Measurements from ENCODE around the gene TYRP1.
"Not testable (repeated sequence)": the region's sequence is repeated elsewhere in the genome, so short reads cannot be mapped to it uniquely, and the experiment has no call there.

The TYRP1 gene, protein sequence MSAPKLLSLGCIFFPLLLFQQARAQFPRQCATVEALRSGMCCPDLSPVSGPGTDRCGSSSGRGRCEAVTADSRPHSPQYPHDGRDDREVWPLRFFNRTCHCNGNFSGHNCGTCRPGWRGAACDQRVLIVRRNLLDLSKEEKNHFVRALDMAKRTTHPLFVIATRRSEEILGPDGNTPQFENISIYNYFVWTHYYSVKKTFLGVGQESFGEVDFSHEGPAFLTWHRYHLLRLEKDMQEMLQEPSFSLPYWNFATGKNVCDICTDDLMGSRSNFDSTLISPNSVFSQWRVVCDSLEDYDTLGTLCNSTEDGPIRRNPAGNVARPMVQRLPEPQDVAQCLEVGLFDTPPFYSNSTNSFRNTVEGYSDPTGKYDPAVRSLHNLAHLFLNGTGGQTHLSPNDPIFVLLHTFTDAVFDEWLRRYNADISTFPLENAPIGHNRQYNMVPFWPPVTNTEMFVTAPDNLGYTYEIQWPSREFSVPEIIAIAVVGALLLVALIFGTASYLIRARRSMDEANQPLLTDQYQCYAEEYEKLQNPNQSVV

DNA sequence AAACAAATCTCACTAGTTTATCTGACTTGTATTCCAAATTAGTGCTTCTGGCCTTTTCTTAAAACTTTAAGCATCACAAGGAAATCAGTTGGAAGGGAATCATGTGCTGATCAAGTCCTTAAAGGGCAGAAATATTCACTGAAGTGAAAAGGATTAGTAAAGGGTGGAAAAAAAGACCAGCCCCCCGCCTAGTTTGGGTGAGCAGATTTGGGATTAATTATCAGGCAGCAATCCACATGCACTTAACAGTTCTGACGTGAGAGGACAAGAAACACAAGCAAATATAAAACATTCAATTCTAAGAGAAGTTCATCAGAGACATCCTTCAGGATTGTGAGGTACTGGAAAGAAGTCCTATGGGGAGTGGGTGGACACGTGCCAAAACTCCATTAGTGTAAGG, at the start of gene TYRP1:
TYRP1 (plus strand) TSS at position 245 of the 400 bp plus-strand sequence. CDS start 612 bp downstream, outside the sequence.
- H3K4me3 Mint-ChIP-seq = no peak within 1 kb of the TSS
- no peaks in the 10 kb centered on the region for H3K36me3 Mint-ChIP-seq
- no peaks in the 10 kb centered on the region for H3K4me1 Mint-ChIP-seq (ENCODE audit: low read depth)
- H3K9me3 Mint-ChIP-seq (ENCODE audit: low read depth) = peaks cover 7% of the 10 kb centered on the region
- H3K27me3 Mint-ChIP-seq = no peaks in the 10 kb centered on the region
- H3K27ac Mint-ChIP-seq = no peak within 1 kb of the TSS

DNA sequence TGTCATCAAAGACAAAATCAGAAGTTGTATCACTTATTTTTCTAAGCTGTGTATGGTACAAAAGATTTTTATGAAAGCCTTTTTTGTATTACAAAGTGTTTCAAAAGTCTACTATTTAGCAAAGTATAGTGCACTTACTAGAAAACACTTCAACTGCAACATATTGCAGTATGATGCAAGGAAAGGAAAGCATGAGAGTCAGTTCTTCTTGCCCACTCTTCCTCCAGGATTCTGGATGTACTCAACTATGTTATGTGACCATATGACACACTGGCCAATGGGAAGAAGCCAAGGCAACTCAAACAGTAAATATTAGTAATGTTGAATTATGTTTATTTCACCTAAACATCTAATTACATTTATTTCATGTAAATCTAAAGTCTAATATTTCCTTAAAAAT, 49.5 kb upstream of the TYRP1 start:
- no peak overlapping the region for H3K4me3 Mint-ChIP-seq
- no peak overlapping the region for H3K27ac Mint-ChIP-seq
- H3K9me3 Mint-ChIP-seq (ENCODE audit: low read depth) = peaks cover 21% of the 10 kb centered on the region
- no peaks in the 10 kb centered on the region for H3K36me3 Mint-ChIP-seq
- H3K4me1 Mint-ChIP-seq (ENCODE audit: low read depth) = no peaks in the 10 kb centered on the region
- H3K27me3 Mint-ChIP-seq = no peaks in the 10 kb centered on the region

DNA sequence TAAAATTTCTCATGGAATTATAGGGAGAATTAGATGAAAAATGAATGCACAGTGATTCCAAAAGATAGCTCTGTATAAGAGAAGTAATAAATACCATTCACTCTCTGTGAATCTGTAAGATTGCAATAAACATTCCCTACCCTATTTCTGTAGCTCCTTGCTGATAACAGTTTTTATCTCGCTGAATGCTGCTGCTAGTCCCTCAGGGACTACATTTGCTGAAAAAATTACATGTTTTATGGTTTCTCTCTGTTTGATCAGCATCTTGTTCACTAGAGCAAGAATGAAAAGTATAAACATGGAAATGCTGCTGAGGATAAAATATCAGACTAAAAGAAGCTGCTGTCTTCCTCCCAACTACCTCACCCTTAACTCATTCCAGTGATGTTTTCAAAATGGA, 44.3 kb upstream of the TYRP1 start:
- H3K27me3 Mint-ChIP-seq = no peaks in the 10 kb centered on the region
- no peak overlapping the region for H3K4me3 Mint-ChIP-seq
- H3K27ac Mint-ChIP-seq = no peak overlapping the region
- H3K4me1 Mint-ChIP-seq (ENCODE audit: low read depth) = no peaks in the 10 kb centered on the region
- peaks cover 22% of the 10 kb centered on the region for H3K9me3 Mint-ChIP-seq (ENCODE audit: low read depth)
- H3K36me3 Mint-ChIP-seq = no peaks in the 10 kb centered on the region

DNA sequence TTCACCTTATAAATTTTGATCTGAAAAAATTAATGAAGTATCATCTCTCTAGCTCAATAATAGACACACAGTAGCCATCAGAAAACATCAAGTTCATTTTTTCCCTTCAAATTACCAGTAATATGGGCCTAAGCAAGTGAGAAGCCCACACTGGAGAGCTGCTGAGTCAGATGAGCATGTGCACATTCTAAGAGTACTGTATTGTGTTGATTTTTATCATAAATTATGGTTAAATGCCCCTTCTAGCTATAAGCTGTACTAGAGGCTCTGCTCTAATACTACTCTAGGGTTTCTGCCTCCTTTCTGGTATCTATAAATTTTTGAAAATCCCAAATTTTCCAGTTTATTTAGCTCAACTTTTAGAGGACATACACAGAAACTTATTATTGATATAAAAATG, 42.1 kb upstream of the TYRP1 start:
- no peaks in the 10 kb centered on the region for H3K4me1 Mint-ChIP-seq (ENCODE audit: low read depth)
- no peak overlapping the region for H3K27ac Mint-ChIP-seq
- no peaks in the 10 kb centered on the region for H3K27me3 Mint-ChIP-seq
- peaks cover 11% of the 10 kb centered on the region for H3K9me3 Mint-ChIP-seq (ENCODE audit: low read depth)
- no peak overlapping the region for H3K4me3 Mint-ChIP-seq
- no peaks in the 10 kb centered on the region for H3K36me3 Mint-ChIP-seq

DNA sequence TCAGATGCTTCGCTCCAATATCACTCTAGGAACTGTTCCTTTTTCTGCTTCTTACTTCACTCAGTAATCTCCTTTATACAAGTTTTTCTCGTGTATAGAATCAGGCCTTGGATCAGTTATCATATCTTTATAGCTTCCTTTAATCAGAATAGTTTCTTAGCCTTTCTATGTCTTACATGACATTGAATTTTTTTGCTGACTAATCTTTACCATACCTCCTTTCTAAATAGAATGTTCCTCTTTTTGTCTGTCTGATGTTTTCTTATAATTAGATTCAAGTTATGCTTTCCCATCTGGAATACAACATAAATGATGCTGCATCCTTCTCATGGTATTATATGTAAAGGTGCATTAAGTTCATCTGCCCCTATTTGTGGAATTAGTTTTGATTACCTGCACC, 40.2 kb upstream of the TYRP1 start:
- peaks cover 9% of the 10 kb centered on the region for H3K9me3 Mint-ChIP-seq (ENCODE audit: low read depth)
- H3K4me3 Mint-ChIP-seq = no peak overlapping the region
- no peaks in the 10 kb centered on the region for H3K36me3 Mint-ChIP-seq
- H3K27ac Mint-ChIP-seq = no peak overlapping the region
- H3K4me1 Mint-ChIP-seq (ENCODE audit: low read depth) = no peaks in the 10 kb centered on the region
- no peaks in the 10 kb centered on the region for H3K27me3 Mint-ChIP-seq

DNA sequence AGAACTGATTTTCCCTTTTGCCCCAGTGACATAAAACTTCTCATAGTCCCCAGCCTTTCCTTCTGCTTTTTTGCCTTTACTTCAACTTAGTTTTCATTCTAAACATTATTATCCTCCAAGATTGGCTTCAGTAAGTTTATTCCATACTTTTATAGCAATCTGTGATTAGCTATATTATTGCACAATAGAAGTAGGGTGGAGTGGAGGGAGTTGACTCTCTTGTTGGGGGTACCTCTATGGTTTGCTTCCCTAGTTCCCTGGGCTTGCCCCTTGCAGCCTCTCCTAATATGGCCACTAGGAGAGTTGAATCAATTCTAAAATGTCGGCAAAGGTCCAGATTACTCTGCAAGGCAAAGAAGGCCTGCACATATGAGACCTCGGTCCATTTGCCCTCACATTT, 36.4 kb upstream of the TYRP1 start:
- no peak overlapping the region for H3K27ac Mint-ChIP-seq
- no peaks in the 10 kb centered on the region for H3K36me3 Mint-ChIP-seq
- no peaks in the 10 kb centered on the region for H3K27me3 Mint-ChIP-seq
- H3K4me1 Mint-ChIP-seq (ENCODE audit: low read depth) = no peaks in the 10 kb centered on the region
- no peak overlapping the region for H3K4me3 Mint-ChIP-seq
- H3K9me3 Mint-ChIP-seq (ENCODE audit: low read depth) = peaks cover 6% of the 10 kb centered on the region

DNA sequence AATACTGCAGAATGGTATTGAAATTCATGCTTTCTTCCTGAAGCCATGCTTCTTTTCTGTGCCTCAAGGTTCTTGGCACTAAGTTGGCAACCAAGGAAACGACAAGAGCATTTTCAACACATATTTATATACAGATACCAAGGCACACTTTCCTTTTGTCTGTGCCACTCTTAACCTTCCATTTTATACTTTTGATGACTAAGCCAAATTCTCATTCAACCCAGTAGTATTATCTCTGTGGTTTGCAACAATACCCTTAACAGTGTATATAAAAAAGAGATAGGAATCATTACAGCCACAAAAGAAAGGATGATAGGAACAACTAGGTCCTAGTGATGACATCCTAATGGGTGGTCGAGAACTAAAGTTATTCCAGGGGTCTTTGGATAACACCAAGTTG, 36.0 kb upstream of the TYRP1 start:
- H3K9me3 Mint-ChIP-seq (ENCODE audit: low read depth) = peaks cover 6% of the 10 kb centered on the region
- no peaks in the 10 kb centered on the region for H3K4me1 Mint-ChIP-seq (ENCODE audit: low read depth)
- H3K4me3 Mint-ChIP-seq = no peak overlapping the region
- no peaks in the 10 kb centered on the region for H3K27me3 Mint-ChIP-seq
- H3K27ac Mint-ChIP-seq = no peak overlapping the region
- no peaks in the 10 kb centered on the region for H3K36me3 Mint-ChIP-seq

DNA sequence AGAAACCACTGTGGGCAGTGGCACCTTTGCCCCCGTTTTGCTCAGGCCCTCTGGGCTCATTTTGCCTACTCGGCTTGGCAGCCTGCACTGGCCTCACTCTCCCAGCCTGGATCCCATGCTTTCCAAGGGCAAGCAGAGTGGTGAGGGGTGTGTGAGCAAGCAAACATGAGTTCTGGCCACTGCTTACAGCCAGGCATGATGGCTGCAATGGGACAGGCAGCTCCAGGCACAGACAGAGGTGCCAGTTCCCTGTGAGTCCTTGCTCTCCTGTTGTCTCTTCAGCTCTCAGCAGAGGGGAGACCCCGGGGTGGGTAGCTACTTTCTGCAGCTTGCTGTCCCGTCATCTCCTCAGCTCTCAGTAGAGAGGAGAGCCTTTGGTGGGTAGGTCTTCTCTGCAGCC, 35.2 kb upstream of the TYRP1 start:
- no peak overlapping the region for H3K4me3 Mint-ChIP-seq
- H3K4me1 Mint-ChIP-seq (ENCODE audit: low read depth) = no peaks in the 10 kb centered on the region
- H3K27ac Mint-ChIP-seq = no peak overlapping the region
- peaks cover 6% of the 10 kb centered on the region for H3K9me3 Mint-ChIP-seq (ENCODE audit: low read depth)
- H3K27me3 Mint-ChIP-seq = no peaks in the 10 kb centered on the region
- no peaks in the 10 kb centered on the region for H3K36me3 Mint-ChIP-seq

DNA sequence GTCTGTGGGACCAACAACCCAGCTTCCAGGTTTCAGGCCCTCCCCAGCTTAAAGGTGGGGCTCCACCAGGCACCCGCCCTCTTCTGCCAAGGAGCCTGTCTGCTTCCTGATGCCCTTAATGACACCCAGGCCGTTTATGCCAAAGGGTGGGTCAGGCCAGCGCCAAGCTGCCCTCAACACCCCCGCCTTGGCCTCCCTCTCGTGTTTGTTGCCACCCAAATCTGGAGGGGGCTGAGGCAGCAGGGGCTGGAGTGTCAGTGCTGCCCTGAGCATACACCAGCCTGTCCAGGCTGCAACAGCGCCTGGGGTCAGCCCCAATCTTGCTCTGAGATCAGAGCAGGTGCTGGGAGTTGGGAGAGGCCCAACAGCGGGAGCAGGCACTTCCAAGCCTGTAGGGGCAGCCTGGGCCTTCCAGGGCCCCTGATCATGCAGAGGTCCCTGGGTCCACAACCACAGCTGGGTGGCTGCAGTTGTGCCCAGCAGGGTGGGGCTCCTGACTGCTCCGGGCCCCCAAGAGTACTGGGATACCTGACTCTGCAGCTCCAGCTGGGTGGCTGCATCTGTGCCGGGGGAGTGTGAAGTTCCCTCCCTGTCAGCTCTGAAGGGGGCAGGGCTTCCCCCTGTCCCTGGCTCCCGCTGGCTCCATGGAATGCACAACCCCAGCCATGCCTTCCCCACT, 34.5 kb upstream of the TYRP1 start:
- Mint-ChIP-seq H3K4me1 (ENCODE audit: low read depth) (no peaks in the 10 kb centered on the region), H3K27ac (no peak overlapping the region), H3K4me3 (no peak overlapping the region), H3K27me3 (no peaks in the 10 kb centered on the region), H3K9me3 (ENCODE audit: low read depth) (peaks cover 6% of the 10 kb centered on the region), H3K36me3 (no peaks in the 10 kb centered on the region)

DNA sequence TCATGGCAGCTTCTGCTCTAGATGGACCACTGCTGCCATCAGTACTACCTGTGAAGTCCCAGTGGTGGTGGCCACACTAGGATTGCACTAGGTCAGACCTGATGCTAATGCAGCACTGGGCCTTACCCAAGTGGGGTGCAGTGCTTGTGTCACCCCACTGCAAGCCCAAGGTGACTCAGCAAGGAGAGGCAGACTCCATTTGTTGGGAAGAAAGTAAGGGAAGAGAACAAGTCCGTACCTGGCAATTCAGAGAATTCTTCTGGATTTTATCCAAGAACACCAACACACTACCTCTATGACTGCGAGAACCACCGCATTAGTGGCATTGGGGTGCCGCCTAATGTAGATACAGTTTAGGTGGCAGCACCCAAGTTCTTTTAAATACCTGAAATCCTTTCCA, 34.0 kb upstream of the TYRP1 start:
- H3K4me1 Mint-ChIP-seq (ENCODE audit: low read depth) = no peaks in the 10 kb centered on the region
- no peaks in the 10 kb centered on the region for H3K36me3 Mint-ChIP-seq
- no peaks in the 10 kb centered on the region for H3K27me3 Mint-ChIP-seq
- H3K27ac Mint-ChIP-seq = no peak overlapping the region
- no peak overlapping the region for H3K4me3 Mint-ChIP-seq
- peaks cover 6% of the 10 kb centered on the region for H3K9me3 Mint-ChIP-seq (ENCODE audit: low read depth)

DNA sequence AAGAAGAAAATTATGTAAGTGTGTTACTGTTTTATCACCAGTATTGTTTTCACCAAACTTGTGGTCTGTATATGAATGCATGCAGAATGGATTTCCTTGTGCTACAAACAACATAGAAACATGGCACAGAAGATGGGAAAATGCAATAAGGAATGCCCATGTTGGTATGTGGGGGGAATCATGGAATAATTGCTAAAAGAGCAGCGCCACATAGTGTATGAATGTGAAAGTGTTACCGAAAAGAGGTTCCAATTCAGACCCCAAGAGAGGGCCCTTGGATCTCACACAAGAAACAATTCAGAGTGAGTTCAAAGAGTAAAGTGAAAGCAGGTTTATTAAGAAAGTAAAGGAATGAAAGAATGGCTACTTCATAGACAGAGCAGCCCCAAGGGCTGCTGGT, 26.4 kb upstream of the TYRP1 start:
- peaks cover 7% of the 10 kb centered on the region for H3K9me3 Mint-ChIP-seq (ENCODE audit: low read depth)

DNA sequence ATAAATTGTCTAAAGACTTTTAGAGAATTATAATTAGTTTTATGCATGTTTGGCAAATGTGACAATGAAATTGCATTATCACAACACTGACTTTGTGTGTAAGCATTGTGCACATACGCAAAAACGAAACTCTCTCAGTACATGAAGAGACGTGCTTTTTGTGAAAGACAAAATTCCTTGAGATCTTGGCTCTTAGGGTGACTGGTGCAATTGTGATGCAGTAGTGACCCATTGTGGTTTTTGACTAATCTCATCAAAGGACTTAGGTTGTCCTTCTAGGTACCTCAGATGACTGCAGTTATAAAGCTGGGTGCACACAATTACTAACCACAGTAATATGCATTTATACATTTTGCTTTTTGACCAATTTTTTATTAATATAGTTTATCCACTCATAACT, 25.3 kb upstream of the TYRP1 start:
- no peaks in the 10 kb centered on the region for H3K4me1 Mint-ChIP-seq (ENCODE audit: low read depth)
- H3K36me3 Mint-ChIP-seq = no peaks in the 10 kb centered on the region
- H3K27me3 Mint-ChIP-seq = no peaks in the 10 kb centered on the region

More for the DNA sequence above, 26.4 kb upstream of the TYRP1 start:
- no peaks in the 10 kb centered on the region for H3K27me3 Mint-ChIP-seq
- no peaks in the 10 kb centered on the region for H3K4me1 Mint-ChIP-seq (ENCODE audit: low read depth)
- no peak overlapping the region for H3K27ac Mint-ChIP-seq
- no peaks in the 10 kb centered on the region for H3K36me3 Mint-ChIP-seq
- no peak overlapping the region for H3K4me3 Mint-ChIP-seq

DNA sequence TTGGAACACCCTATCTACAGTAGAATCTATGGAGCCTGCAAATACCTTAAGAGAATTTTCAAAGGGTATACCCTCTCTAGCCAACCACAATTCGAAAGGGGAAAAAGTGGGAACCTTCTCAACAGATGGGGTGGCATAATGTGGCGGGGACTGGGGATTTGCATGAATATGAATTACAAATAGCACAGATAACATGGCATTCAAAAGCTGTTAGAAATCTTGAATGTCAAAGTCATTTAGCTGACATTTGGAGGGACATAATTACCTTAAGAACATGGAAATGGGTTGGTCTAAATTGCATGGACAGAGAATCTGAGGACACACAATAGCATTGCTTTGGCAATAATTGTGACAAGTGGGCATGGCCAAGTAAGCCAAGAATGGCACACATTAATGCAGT, 23.2 kb upstream of the TYRP1 start:
- H3K4me3 Mint-ChIP-seq = no peak overlapping the region
- no peaks in the 10 kb centered on the region for H3K4me1 Mint-ChIP-seq (ENCODE audit: low read depth)
- H3K9me3 Mint-ChIP-seq (ENCODE audit: low read depth) = peaks cover 7% of the 10 kb centered on the region
- H3K27me3 Mint-ChIP-seq = no peaks in the 10 kb centered on the region
- H3K27ac Mint-ChIP-seq = no peak overlapping the region
- no peaks in the 10 kb centered on the region for H3K36me3 Mint-ChIP-seq

More for the DNA sequence above, 25.3 kb upstream of the TYRP1 start:
- Mint-ChIP-seq H3K9me3 (ENCODE audit: low read depth) (peaks cover 7% of the 10 kb centered on the region), H3K4me3 (no peak overlapping the region), H3K27ac (no peak overlapping the region)

DNA sequence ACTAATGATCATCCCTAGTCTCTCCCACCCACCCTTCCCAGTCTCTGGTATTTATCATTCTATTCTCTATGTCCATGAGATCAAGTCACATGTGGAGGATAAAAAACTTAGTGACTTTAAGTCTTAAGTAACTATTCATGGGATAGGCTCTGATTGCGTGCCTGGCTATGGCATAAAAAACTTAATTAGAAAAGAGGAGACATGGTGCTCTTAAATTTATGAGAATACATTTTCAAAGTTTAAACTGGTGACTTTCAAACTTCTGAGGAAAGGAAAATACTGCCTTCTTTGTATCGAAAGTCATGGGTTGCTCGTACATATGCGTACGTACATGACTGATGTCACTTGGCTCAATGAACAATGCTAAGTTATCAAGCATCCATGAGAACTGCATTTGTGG, 18.2 kb upstream of the TYRP1 start:
- no peaks in the 10 kb centered on the region for H3K27me3 Mint-ChIP-seq
- H3K4me1 Mint-ChIP-seq (ENCODE audit: low read depth) = no peaks in the 10 kb centered on the region
- no peak overlapping the region for H3K27ac Mint-ChIP-seq
- H3K36me3 Mint-ChIP-seq = no peaks in the 10 kb centered on the region
- H3K4me3 Mint-ChIP-seq = no peak overlapping the region
- peaks cover 8% of the 10 kb centered on the region for H3K9me3 Mint-ChIP-seq (ENCODE audit: low read depth)

DNA sequence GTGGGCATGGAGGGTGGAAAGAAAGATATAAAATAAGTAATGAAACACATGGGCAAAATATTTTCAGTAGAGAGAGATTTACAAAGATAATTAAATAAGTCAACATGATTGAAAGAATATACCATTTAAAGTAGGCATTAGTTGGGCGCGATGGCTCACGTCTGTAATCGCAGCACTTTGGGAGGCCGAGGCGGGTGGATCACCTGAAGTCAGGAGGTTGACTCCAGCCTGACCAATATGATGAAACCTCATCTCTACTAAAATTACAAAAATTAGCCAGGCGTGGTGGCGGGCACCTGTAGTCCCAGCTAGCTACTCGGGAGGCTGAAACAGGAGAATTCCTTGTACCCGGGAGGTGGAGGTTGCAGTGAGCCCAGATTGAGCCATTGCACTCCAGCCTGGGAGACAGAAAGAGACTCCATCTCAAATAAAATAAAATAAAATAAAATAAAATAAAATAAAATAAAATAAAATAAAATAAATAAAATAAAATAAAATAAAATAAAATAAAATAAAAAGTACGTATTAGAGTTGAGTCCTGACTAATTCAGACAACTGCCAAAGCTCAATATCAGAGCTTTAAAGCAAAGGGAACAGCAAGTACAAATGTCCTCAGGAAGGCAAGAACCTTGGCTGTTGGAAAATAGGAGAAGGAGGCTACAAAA, 15.6 kb upstream of the TYRP1 start:
- not testable (repeated sequence) for H3K4me1 Mint-ChIP-seq (ENCODE audit: low read depth); H3K27me3 Mint-ChIP-seq; H3K4me3 Mint-ChIP-seq; H3K36me3 Mint-ChIP-seq; H3K27ac Mint-ChIP-seq
- peaks cover 15% of the 10 kb centered on the region for H3K9me3 Mint-ChIP-seq (ENCODE audit: low read depth)

Measured in activated naive CD8-positive, alpha-beta T cell (primary cell).